Measurements from ENCODE around the gene ELF1. TPM values are rescaled to one million over a fixed set of nuclear protein-coding genes. Genes with fewer than 3 reads are reported as not detected.

ELF1 gene
- total and polyA plus RNA-seq, 12 donors, result 9.9 to 60.5 (median 38.2) TPM

DNA sequence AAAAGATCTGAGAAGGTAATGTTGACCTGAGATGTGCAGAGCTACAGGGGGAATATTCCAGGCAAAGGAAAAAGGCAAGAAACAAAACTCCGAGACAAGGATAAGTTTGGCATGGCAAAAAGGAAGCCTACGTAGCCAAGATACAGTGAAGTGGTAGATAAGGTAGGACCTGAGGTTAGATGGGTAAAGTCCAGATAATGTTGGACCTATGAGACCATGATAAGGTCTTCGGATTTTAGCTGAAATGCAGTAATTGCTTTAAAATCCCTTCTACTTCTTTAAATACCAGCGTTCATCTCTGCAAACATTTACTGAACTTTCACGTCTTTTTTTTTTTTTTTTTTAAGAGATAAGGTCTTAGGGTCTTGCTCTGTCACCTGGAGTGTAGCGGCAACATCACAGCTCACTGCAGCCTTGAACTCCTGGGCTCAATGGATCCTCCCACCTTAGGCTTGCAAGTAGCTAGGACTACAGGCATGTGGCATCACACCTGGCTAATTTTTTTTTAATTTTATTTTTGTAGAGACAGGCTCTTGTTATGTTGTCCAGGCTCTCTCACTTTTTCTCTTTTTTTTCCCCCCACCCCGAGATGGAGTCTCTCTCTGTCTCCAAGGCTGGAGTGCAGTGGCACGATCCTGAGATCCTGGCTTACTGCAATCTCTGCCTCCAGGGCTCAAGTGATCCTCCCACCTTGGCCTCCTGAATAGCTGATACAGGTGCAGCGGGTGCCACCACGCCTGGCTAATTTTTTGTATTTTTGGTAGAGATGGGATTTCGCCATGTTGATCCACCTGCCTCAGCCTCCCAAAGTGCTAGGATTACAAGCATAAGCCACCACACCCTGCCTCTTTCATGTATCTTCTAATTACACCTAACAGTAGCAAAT lies 38.0 kb upstream of the ELF1 start:
- WGBS, 2 donors, result 75 to 76% methylated on average over 11 of the region's 11 CpGs
- H3K36me3 ChIP-seq, result no peaks in the 10 kb centered on the region
- no peaks in the 10 kb centered on the region for H3K9me3 ChIP-seq
- H3K27me3 ChIP-seq, result no peaks in the 10 kb centered on the region
- TF ChIP-seq, protein P1, sequence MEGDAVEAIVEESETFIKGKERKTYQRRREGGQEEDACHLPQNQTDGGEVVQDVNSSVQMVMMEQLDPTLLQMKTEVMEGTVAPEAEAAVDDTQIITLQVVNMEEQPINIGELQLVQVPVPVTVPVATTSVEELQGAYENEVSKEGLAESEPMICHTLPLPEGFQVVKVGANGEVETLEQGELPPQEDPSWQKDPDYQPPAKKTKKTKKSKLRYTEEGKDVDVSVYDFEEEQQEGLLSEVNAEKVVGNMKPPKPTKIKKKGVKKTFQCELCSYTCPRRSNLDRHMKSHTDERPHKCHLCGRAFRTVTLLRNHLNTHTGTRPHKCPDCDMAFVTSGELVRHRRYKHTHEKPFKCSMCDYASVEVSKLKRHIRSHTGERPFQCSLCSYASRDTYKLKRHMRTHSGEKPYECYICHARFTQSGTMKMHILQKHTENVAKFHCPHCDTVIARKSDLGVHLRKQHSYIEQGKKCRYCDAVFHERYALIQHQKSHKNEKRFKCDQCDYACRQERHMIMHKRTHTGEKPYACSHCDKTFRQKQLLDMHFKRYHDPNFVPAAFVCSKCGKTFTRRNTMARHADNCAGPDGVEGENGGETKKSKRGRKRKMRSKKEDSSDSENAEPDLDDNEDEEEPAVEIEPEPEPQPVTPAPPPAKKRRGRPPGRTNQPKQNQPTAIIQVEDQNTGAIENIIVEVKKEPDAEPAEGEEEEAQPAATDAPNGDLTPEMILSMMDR (IDR thresholded peaks at IDR 0.05), result no peak
- peaks cover 2 to 77% (median 74%) of the 10 kb centered on the region in 9 donors for H3K4me1 ChIP-seq
- peak overlapping the region in 7 of 10 donors; percentile 93 to 98 (median 98) for H3K27ac ChIP-seq
- DNase-seq (no peak), ATAC-seq (no peak)
- peak overlapping the region in 3 of 10 donors; percentile 0 to 80 (median 76) for H3K4me3 ChIP-seq
- intact Hi-C loops (cut with DNase I), result loop anchor here in 7 of 10 donors (5.0 to 10.0 kb wide), 7 partner anchors 62 to 282 kb away; partner anchors contain the start of genes MRPS31 (in 1 of the 7) and SLC25A15 (in 1 of the 7)

DNA sequence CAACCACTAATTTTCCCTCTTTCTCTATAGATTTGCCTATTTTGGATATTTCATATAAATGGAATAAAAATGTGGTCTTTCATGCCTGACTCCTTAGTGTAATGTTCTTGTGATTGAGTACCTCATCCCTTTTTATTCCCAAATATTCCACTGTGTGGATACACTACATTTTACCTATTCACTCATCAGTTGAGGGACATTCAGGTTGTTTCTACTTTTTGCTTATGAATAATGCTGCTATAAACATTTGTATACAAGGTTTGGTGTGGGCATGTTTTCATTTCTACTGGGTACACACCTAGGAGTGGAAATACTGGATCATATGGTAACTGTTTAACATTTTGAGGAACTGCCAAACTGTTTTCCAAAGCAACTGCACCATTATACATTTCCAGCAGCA lies 37.1 kb upstream of the ELF1 start:
- H3K4me3 ChIP-seq, result no peak overlapping the region
- intact Hi-C loops (cut with DNase I), result loop anchor here in 7 of 10 donors (5.0 to 10.0 kb wide), 7 partner anchors 61 to 281 kb away; partner anchors contain the start of genes MRPS31 (in 1 of the 7) and SLC25A15 (in 1 of the 7)
- DNase-seq, result no peak
- no peaks in the 10 kb centered on the region for H3K9me3 ChIP-seq
- H3K27me3 ChIP-seq, result no peaks in the 10 kb centered on the region
- peaks cover 3 to 83% (median 79%) of the 10 kb centered on the region in 9 donors for H3K4me1 ChIP-seq
- no peaks in the 10 kb centered on the region for H3K36me3 ChIP-seq
- TF ChIP-seq, protein P1 (IDR thresholded peaks at IDR 0.05), result no peak
- ATAC-seq, result no peak
- H3K27ac ChIP-seq, result peak overlapping the region in 3 of 10 donors; percentile 12 to 93 (median 24)

DNA sequence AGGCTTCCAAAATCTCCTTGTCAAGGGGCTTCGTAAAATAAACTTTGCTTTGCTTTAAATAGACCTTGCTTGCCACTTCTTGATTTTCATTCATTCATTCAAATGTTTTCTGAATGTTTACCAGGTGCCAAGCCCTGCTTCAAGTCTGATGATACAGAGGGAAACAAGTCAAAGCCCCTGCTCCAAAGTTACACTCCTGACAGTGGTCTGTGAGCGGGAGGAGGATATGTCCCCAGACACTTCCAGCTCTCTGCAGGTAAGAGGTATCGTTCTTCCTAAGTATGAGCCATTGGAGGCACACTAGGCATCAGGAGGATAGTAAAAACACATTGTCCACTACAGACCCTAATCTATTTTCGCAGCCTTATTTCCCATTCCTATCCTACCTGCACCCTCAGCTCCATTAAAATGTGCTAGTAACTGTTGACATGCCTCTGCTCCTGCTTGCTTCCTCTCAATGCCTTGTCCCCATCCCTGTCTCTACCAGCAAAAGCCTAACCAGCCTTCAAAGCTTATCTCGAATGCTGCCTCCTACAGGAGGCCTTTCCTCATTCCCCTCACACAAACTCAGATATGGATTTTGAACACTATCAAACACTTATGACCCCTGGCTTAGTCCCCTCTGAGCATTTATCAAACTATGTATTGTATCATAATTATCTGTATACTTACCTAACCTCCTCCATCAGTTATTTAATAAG lies 36.0 kb upstream of the ELF1 start:
- TF ChIP-seq, protein P1 (IDR thresholded peaks at IDR 0.05), result peak in 4 of 9 donors; percentile 21 to 35 (median 32)
- no peak overlapping the region for H3K4me3 ChIP-seq
- no peaks in the 10 kb centered on the region for H3K36me3 ChIP-seq
- H3K27ac ChIP-seq, result peak overlapping the region in 8 of 10 donors; percentile 9 to 81 (median 71)
- DNase-seq, result no peak
- 81 to 84% methylated on average over 5 of the region's 5 CpGs for WGBS, 2 donors
- no peak for ATAC-seq
- intact Hi-C loops (cut with DNase I), result loop anchor here in 7 of 10 donors (5.0 to 10.0 kb wide), 7 partner anchors 60 to 280 kb away; partner anchors contain the start of genes MRPS31 (in 1 of the 7) and SLC25A15 (in 1 of the 7)
- H3K27me3 ChIP-seq, result no peaks in the 10 kb centered on the region
- H3K9me3 ChIP-seq, result no peaks in the 10 kb centered on the region
- peaks cover 3 to 94% (median 90%) of the 10 kb centered on the region in 9 donors for H3K4me1 ChIP-seq
